ENCODE data around the gene SH3TC1.

DNA sequence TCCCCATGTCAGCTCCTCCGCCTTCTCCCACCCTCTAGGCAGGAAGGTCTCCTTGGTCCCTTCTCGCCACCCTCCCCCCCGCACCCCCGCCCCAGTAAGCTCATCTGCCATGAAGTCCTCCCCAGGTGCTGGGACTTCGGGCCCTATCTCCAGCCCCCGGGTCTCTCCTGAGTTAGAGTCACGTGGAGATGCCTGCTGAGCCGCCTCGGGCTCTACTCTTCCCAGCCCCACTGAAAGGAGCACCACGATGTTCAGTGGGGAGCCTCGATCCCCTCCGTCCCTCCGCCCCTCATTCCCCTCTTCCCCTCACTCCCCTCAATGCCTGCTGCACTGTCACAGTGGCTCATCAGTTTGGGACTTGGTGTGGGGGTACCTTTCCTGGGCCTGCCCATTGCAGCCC, 74.4 kb downstream of the SH3TC1 start:
- TF ChIP-seq POLR2A (IDR thresholded peaks at IDR 0.05; ENCODE audit: low read length) (no peak), GATA1 (IDR thresholded peaks at IDR 0.05; ENCODE audit: low read depth, low read length) (no peak)

Measured in erythroblast (primary cell).